ENCODE measurements around the gene SPATA16.

GRCh38 chr3:172929451-172929850 is 211.6 kb downstream of the SPATA16 start:
- TF ChIP-seq CTCF (conservative IDR thresholded peaks at IDR 0.05; ENCODE audit: low read depth in 2 of 2) (no peak), EZH2phosphoT487 (IDR thresholded peaks at IDR 0.05; ENCODE audit: unreplicated experiment) (no peak), JUNB (IDR thresholded peaks at IDR 0.05; ENCODE audit: unreplicated experiment) (no peak), NANOG (IDR thresholded peaks at IDR 0.05; ENCODE audit: borderline replicate concordance) (no peak), POLR2AphosphoS5 (IDR thresholded peaks at IDR 0.05; ENCODE audit: low read depth) (no peak), EZH2 (IDR thresholded peaks at IDR 0.05; ENCODE audit: low read depth, unreplicated experiment) (no peak), REST (IDR thresholded peaks at IDR 0.05; ENCODE audit: unreplicated experiment) (no peak), ETS1 (IDR thresholded peaks at IDR 0.05) (no peak)
